Hepatocyte (in vitro differentiated cells): ENCODE measurements around the gene ANO7.

Experiments
- EZH2 ChIP-seq: fragments of 200-600 bp; sonication (generic); IDR thresholded peaks from 2 replicates; pipeline ENCODE4 v1.6.1; 2016; ENCODE audit warnings: antibody characterized with exemption, mild to moderate bottlenecking, borderline replicate concordance
- EZH2phosphoT487 ChIP-seq: fragments of 200-600 bp; sonication (generic); IDR thresholded peaks from one replicate; pipeline ENCODE4 v1.6.1; 2018; ENCODE audit warnings: antibody characterized with exemption, mild to moderate bottlenecking, low read depth, moderate library complexity; ENCODE audit not compliant: unreplicated experiment, severe bottlenecking
- TF ChIP-seq, protein P1 (sequence below): fragments of 200-600 bp; sonication (generic); IDR thresholded peaks from 2 replicates; pipeline ENCODE4 v1.5.1; 2016; ENCODE audit warnings: antibody characterized with exemption, mild to moderate bottlenecking; ENCODE audit not compliant: poor library complexity

DNA sequence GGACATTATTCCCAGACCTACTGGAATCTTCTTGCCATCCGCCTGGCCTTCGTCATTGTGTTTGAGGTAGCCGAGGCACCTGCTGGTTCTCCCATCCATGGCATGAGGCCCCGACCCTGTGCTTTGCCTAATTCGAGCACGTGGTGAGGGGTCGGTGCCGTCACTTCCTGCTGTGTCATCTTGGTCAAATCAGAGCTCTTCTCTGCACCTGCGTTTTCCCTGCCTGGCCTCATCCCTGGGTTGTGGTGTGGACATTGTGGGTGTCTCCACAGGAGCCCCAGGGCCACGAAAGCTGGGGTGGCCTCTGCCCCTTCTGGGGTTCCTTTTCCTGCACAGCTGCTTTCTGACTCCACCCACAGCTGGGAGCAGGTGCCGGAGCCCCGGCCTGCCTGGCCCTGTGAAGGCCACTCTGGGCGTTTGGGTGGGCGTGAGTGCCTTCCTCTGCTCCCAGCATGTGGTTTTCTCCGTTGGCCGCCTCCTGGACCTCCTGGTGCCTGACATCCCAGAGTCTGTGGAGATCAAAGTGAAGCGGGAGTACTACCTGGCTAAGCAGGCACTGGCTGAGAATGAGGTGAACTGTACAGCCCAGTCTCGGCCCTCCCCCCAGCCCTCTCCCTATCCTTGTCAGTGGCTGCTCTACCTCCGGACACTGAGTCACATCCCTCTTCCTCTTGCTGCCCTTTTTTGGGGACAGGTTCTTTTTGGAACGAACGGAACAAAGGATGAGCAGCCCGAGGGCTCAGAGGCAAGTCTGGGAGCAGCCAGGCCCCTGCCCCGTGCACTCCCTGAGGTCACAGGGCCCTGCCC lies 34.9 kb downstream of the ANO7 start:
- TF ChIP-seq, protein P1, sequence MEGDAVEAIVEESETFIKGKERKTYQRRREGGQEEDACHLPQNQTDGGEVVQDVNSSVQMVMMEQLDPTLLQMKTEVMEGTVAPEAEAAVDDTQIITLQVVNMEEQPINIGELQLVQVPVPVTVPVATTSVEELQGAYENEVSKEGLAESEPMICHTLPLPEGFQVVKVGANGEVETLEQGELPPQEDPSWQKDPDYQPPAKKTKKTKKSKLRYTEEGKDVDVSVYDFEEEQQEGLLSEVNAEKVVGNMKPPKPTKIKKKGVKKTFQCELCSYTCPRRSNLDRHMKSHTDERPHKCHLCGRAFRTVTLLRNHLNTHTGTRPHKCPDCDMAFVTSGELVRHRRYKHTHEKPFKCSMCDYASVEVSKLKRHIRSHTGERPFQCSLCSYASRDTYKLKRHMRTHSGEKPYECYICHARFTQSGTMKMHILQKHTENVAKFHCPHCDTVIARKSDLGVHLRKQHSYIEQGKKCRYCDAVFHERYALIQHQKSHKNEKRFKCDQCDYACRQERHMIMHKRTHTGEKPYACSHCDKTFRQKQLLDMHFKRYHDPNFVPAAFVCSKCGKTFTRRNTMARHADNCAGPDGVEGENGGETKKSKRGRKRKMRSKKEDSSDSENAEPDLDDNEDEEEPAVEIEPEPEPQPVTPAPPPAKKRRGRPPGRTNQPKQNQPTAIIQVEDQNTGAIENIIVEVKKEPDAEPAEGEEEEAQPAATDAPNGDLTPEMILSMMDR, result no peak
- TF ChIP-seq EZH2 (no peak), EZH2phosphoT487 (no peak)
